ENCODE measurements around the gene DEPDC4.

DEPDC4 gene

GRCh38 chr12:100213016-100213891, 53.6 kb downstream of the DEPDC4 start:
- no peak for DNase-seq

DNA sequence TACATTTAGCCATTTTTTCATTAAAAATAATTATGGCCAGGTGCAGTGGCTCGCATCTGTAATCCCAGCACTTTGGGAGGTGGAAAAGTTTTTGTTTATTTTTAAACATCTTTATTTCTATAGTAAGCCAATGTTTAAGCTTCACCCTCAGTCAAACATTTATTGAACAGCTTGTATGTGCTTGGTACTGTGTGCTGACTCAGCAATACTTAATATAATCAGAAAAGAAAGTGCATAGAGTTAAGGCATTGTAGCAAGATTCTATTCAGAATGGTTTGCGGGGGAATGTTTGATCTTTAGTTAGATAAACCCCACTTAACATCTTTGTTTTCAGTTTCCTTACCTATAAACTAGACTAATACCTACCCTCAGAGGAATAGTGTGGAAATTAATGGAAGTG, 55.2 kb downstream of the DEPDC4 start:
- no peak for DNase-seq

- DNase-seq = no peak
These were observed 58.0 kb downstream of the DEPDC4 start for GRCh38 chr12:100208834-100209233.

DNA sequence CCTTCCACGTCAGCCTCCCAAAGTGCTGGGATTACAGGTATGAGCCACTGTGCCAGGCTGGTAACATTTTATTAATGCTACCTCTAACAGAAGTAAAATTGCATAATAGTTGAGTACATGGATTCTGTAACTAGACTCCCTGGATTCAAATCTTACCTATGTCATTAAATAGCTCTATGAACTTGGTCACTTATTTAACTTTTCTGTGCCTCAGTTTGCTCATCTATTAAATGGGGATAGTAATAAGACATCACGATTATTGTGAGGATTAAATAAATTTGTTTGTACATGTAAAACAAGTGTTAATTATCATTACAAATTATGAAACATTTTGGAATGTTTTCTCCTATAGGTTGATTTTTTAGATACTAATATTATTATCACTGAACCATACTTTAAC, 59.6 kb downstream of the DEPDC4 start:
- no peak for DNase-seq

DNA sequence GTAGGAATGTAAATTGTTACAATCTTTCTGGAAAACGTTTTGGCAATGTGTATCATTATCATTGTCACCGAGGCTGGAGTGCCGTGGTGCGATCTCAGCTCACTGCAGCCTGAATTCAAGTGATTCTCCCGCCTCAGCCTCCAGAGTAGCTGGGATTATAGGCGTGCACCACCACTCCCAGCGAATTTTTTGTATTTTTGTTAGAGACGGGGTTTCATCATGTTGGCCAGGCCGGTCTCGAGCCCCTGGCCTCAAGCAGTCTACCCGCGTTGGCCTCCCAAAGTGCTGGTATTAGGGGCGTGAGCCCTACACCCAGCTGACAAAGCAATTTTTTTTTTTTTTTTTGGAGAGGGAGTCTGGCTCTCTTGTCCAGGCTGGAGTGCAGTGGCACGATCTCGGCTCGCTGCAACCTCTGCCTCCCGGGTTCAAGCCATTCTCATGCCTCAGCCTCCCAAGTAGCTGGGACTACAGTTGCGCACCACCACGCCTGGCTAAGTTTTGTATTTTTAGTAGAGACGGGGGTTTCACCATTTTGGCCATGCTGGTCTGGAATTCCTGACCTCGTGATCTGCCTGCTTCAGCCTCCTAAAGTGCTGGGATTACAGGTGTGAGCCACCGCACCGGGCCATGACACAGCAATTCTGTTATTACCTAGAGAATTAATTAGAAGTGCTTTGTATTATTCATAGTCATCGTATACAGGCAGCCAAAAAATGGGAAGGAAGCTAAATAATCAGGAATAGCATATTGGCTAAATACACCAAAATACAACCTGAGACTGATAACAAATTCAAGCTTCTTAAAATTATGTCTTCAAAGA, 65.1 kb downstream of the DEPDC4 start:
- no peak for DNase-seq

DNA sequence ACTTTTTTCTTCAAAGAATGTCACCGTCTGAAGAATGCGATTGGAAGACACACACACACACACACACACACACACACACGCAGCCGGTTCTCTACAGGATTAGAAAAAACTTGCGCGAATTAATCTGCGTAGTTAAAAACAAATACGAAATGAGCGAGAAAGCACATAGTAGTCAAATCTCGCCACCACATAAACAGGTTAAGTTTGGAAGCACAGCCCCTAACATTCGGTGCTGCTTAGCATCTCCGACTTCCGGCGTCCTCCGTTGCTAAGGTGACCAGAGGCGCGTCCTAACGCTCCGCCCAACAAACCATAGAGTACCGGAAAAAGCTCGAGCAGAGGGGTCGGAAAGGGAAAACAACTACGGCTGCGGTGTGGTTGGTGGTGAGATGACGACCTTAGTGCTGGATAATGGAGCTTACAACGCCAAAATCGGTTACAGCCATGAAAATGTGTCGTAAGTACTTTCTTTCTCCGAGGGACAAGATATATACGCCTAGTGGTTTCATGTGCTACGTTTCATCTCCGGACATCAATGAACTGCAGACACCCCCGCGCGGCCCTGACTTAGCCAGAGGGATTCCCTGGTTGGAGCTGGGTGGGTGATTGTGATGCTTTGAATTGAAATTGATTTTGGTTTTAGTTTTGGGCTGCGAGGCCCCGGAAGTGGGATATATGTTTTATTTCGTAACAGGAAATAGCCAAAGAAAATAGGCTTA, 66.3 kb downstream of the DEPDC4 start, which contains the start of gene ACTR6:
Gene ACTR6 (plus strand): TSS at position 353 of the 719 bp plus-strand sequence. CDS start 37 bp downstream, at position 390.
- DNase-seq = peak; percentile 95

DNA sequence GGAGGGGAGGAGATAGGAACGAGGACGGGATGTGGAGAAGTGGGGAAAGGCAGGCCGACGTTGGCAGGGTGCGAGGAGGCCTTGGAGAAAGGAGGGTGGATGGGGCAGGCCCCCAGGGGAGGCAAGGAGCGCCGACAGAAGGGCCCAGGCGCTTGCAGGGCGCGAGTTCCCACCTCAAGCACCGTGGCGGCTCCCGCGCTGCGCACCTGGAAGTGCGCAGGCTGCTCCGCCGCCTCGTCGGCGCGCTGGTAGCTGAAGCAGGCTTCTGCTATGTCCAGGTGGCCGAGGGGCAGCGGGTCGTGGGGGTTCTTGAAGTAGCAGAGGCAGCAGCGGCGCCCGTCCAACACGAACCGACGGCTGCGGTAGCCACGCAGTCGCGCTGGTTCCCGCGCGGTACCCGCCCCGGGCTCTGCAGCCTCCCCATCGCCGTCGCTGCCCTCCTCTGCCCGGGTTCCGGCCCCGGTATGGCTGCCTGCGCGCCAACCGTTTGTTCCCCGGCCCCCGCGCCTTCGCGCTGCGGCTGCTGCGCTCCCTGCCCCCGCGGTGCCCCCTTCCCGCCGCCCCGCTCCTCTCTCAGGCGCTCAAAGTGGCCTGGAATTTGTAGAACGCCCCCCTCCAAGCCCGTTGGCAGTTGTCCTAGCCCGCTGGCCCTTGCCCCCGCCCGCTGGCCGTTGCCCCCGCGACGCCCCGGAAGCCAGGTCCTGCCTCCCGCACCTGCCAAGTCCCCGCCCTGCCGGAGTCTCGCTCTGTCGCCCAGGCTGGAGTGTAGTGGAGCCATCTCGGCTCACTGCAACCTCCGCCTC, 67.3 kb downstream of the DEPDC4 start:
- peak; percentile 66 for DNase-seq

GRCh38 chr12:100199023-100199346, 67.9 kb downstream of the DEPDC4 start:
- DNase-seq = no peak

DNA sequence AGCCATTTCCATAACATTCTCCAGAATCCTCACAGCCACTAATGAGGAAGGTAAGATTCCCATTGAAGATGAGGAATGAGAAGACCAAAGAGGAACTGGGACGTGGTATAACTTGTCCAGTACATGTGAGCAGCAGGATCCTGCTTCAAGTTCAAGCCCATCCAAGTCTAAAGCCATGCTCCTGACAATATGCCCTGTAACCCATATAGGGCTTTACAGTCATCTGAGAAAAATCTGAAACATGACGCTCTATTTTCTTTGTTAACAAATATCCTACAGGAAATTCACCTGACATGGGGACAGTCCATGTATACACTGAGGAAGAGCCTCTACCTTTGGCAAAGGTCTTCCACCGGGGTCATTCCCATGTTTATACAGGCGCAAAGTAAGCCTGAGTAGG, 69.4 kb downstream of the DEPDC4 start:
- DNase-seq = no peak

DNA sequence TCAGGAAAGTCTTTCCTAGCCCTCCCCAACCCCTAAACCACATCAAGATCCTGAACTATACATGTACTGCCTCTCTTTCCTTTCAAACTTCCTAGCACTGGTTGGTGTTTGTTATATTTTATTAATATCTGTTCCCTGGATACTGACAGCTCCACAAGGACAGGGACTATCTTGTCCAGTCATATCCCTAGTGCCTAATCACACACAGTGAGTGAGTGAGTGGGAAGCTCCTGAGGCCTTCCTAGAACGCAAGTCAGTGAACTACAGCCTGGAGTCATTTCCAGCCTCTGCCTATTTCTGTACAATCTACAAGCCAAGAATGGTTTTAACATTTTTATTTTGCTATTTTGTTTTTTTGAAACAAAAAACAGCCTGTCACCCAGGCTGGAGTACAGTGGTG, 73.8 kb downstream of the DEPDC4 start:
- no peak for DNase-seq

Measured in effector CD8-positive, alpha-beta T cell (primary cell).